ENCODE results near the gene PIWIL4.
"Not testable (repeated sequence)": the region's sequence is repeated elsewhere in the genome, so short reads cannot be mapped to it uniquely, and the experiment has no call there.

Gene PIWIL4

GRCh38 chr11:94583866-94584500, 16.8 kb downstream of the PIWIL4 start:
- DNase-seq (ENCODE audit: low read depth in 2 of 2, low spot score in 1 of 2) = no peak

GRCh38 chr11:94584978-94585377, 17.8 kb downstream of the PIWIL4 start:
- no peak for DNase-seq (ENCODE audit: low read depth in 2 of 2, low spot score in 1 of 2)

- DNase-seq (ENCODE audit: low read depth in 2 of 2, low spot score in 1 of 2) = no peak
These were observed 18.2 kb downstream of the PIWIL4 start for GRCh38 chr11:94585399-94585798.

- DNase-seq (ENCODE audit: low read depth in 2 of 2, low spot score in 1 of 2) = no peak
These were observed 19.4 kb downstream of the PIWIL4 start for GRCh38 chr11:94586546-94586945.

GRCh38 chr11:94586978-94587377, 19.8 kb downstream of the PIWIL4 start:
- no peak for DNase-seq (ENCODE audit: low read depth in 2 of 2, low spot score in 1 of 2)

- DNase-seq (ENCODE audit: low read depth in 2 of 2, low spot score in 1 of 2) = no peak
These were observed 21.3 kb downstream of the PIWIL4 start for GRCh38 chr11:94588366-94588942.

- no peak for DNase-seq (ENCODE audit: low read depth in 2 of 2, low spot score in 1 of 2)
These were observed 23.3 kb downstream of the PIWIL4 start for GRCh38 chr11:94590352-94591041.

GRCh38 chr11:94593030-94593429, 25.9 kb downstream of the PIWIL4 start:
- DNase-seq (ENCODE audit: low read depth in 2 of 2, low spot score in 1 of 2) = no peak

GRCh38 chr11:94595076-94595475, 27.9 kb downstream of the PIWIL4 start:
- no peak for DNase-seq (ENCODE audit: low read depth in 2 of 2, low spot score in 1 of 2)

- DNase-seq (ENCODE audit: low read depth in 2 of 2, low spot score in 1 of 2) = no peak
These were observed 30.7 kb downstream of the PIWIL4 start for GRCh38 chr11:94597896-94598295.

- no peak for DNase-seq (ENCODE audit: low read depth in 2 of 2, low spot score in 1 of 2)
These were observed 32.3 kb downstream of the PIWIL4 start for GRCh38 chr11:94599510-94599909.

GRCh38 chr11:94602430-94603372, 35.5 kb downstream of the PIWIL4 start:
- no peak for DNase-seq (ENCODE audit: low read depth in 2 of 2, low spot score in 1 of 2)

- DNase-seq (ENCODE audit: low read depth in 2 of 2, low spot score in 1 of 2) = no peak
These were observed 36.4 kb downstream of the PIWIL4 start for GRCh38 chr11:94603587-94603986.

- DNase-seq (ENCODE audit: low read depth in 2 of 2, low spot score in 1 of 2) = no peak
These were observed 37.3 kb downstream of the PIWIL4 start for GRCh38 chr11:94604482-94604881.

- DNase-seq (ENCODE audit: low read depth in 2 of 2, low spot score in 1 of 2) = no peak
These were observed 46.0 kb downstream of the PIWIL4 start for GRCh38 chr11:94613120-94613519.

GRCh38 chr11:94623120-94623735, 56.1 kb downstream of the PIWIL4 start:
- no peak for DNase-seq (ENCODE audit: low read depth in 2 of 2, low spot score in 1 of 2)

GRCh38 chr11:94625422-94625821, 58.3 kb downstream of the PIWIL4 start:
- DNase-seq (ENCODE audit: low read depth in 2 of 2, low spot score in 1 of 2) = not testable (repeated sequence)

GRCh38 chr11:94627003-94627560, 59.9 kb downstream of the PIWIL4 start:
- DNase-seq (ENCODE audit: low read depth in 2 of 2, low spot score in 1 of 2) = not testable (repeated sequence)

- no peak for DNase-seq (ENCODE audit: low read depth in 2 of 2, low spot score in 1 of 2)
These were observed 62.6 kb downstream of the PIWIL4 start for GRCh38 chr11:94629741-94630140.

- DNase-seq (ENCODE audit: low read depth in 2 of 2, low spot score in 1 of 2) = no peak
These were observed 63.1 kb downstream of the PIWIL4 start for GRCh38 chr11:94630221-94630620.

GRCh38 chr11:94632356-94632755, 65.2 kb downstream of the PIWIL4 start:
- DNase-seq (ENCODE audit: low read depth in 2 of 2, low spot score in 1 of 2) = no peak

Data from stimulated activated CD8-positive, alpha-beta memory T cell treated with anti-CD3 and anti-CD28 coated beads, Interleukin-4, amount 100 ng/mL, for 4 hours (primary cell).